Ascending aorta (tissue), 2 donors: ENCODE results near the gene CAST. TPM values are rescaled to one million over a fixed set of nuclear protein-coding genes. Genes with fewer than 3 reads are reported as not detected.

Source experiments
- DNase-seq, 2 donors: peaks; one replicate each; pipeline ENCODE4 v3.0.0-alpha.2; 2019; ENCODE audit warnings: low spot score in 2 of 2
- H3K27ac ChIP-seq, 2 donors: fragments of 200-600 bp; sonication (generic); one replicate each; pipeline ENCODE4 v1.5.1; 2016 to 2017; ENCODE audit warnings: mild to moderate bottlenecking in 1 of 2
- H3K27me3 ChIP-seq: fragments of 200-600 bp; sonication (generic); one replicate; pipeline ENCODE4 v1.5.1; 2017
- H3K36me3 ChIP-seq, 2 donors: fragments of 200-600 bp; sonication (generic); one replicate each; pipeline ENCODE4 v1.5.1; 2016
- H3K4me1 ChIP-seq, 2 donors: fragments of 200-600 bp; sonication (generic); one replicate each; pipeline ENCODE4 v1.5.1; 2016 to 2017; ENCODE audit warnings: mild to moderate bottlenecking in 1 of 2
- H3K4me3 ChIP-seq, 2 donors: fragments of 200-600 bp; sonication (generic); one replicate each; pipeline ENCODE4 v1.5.1; 2016 to 2017; ENCODE audit warnings: mild to moderate bottlenecking in 1 of 2
- H3K9me3 ChIP-seq, 2 donors: fragments of 200-600 bp; sonication (generic); one replicate each; pipeline ENCODE4 v1.5.1; 2016
- CTCF ChIP-seq, 3 experiments: fragments of 200-600 bp in 2 of 3; fragments of 450-650 bp in 1 of 3; sonication (generic) in 2 of 3; IDR thresholded peaks; one replicate each; pipeline ENCODE4 v1.5.1; 2016 to 2019; ENCODE audit warnings: antibody characterized with exemption in 3 of 3, mild to moderate bottlenecking in 1 of 3, moderate library complexity in 1 of 3
- intact Hi-C: fragments of 100-400 bp; cut with DNase I; formaldehyde crosslinking; loops from one replicate; pipeline ENCODE4 v1.15.1; 2023
- total RNA-seq: library from RNA; depleted of rRNA; stranded (reverse); fragments of >200 nt; gene quantifications from one replicate; pipeline ENCODE4 v1.1.0, GENCODE V29; 2016

CAST gene
- total RNA-seq, 1 donor from 2014 or later: 266 TPM

- H3K27ac ChIP-seq: no peak overlapping the region
- no peak for TF ChIP-seq CTCF (IDR thresholded peaks at IDR 0.05)
- no peaks in the 10 kb centered on the region for H3K9me3 ChIP-seq
- no peak for DNase-seq
- H3K4me3 ChIP-seq: no peak overlapping the region
- H3K36me3 ChIP-seq: no peaks in the 10 kb centered on the region
- peaks cover 5 to 6% of the 10 kb centered on the region in 2 donors for H3K4me1 ChIP-seq
- H3K27me3 ChIP-seq: no peaks in the 10 kb centered on the region
- intact Hi-C loops: loop anchor here (5.0 to 10.0 kb wide), 2 partner anchors 85 to 542 kb away; no protein-coding TSS in a partner anchor
Measured at GRCh38 chr5:96619946-96620345, 42.2 kb upstream of the CAST start.

GRCh38 chr5:96624596-96624995, 37.6 kb upstream of the CAST start:
- no peak for DNase-seq
- Histone ChIP-seq H3K4me3 (no peak overlapping the region), H3K9me3 (no peaks in the 10 kb centered on the region), H3K27ac (no peak overlapping the region), H3K36me3 (no peaks in the 10 kb centered on the region), H3K4me1 (no peaks in the 10 kb centered on the region), H3K27me3 (no peaks in the 10 kb centered on the region)
- intact Hi-C loops: no loop called here
- TF ChIP-seq CTCF (IDR thresholded peaks at IDR 0.05): no peak

- intact Hi-C loops: no loop called here
- Histone ChIP-seq H3K27me3 (no peaks in the 10 kb centered on the region), H3K27ac (no peak overlapping the region), H3K4me1 (no peaks in the 10 kb centered on the region), H3K9me3 (no peaks in the 10 kb centered on the region), H3K4me3 (no peak overlapping the region), H3K36me3 (no peaks in the 10 kb centered on the region)
- DNase-seq: no peak
- TF ChIP-seq CTCF (IDR thresholded peaks at IDR 0.05): no peak
Measured at GRCh38 chr5:96625365-96625764, 36.8 kb upstream of the CAST start.

- intact Hi-C loops: no loop called here
- no peaks in the 10 kb centered on the region for H3K4me1 ChIP-seq
- H3K9me3 ChIP-seq: no peaks in the 10 kb centered on the region
- no peak overlapping the region for H3K27ac ChIP-seq
- no peaks in the 10 kb centered on the region for H3K36me3 ChIP-seq
- no peak for TF ChIP-seq CTCF (IDR thresholded peaks at IDR 0.05)
- no peak for DNase-seq
- H3K4me3 ChIP-seq: no peak overlapping the region
- H3K27me3 ChIP-seq: no peaks in the 10 kb centered on the region
Measured at GRCh38 chr5:96626956-96627355, 35.2 kb upstream of the CAST start.

- intact Hi-C loops: no loop called here
- no peak for TF ChIP-seq CTCF (IDR thresholded peaks at IDR 0.05)
- H3K9me3 ChIP-seq: no peaks in the 10 kb centered on the region
- H3K36me3 ChIP-seq: no peaks in the 10 kb centered on the region
- no peak overlapping the region for H3K4me3 ChIP-seq
- H3K27ac ChIP-seq: no peak overlapping the region
- DNase-seq: no peak
- no peaks in the 10 kb centered on the region for H3K27me3 ChIP-seq
- H3K4me1 ChIP-seq: no peaks in the 10 kb centered on the region
Measured at GRCh38 chr5:96627792-96628398, 34.3 kb upstream of the CAST start.

GRCh38 chr5:96628406-96628805, 33.8 kb upstream of the CAST start:
- intact Hi-C loops: no loop called here
- Histone ChIP-seq H3K27ac (no peak overlapping the region), H3K36me3 (no peaks in the 10 kb centered on the region), H3K4me3 (no peak overlapping the region), H3K27me3 (no peaks in the 10 kb centered on the region), H3K9me3 (no peaks in the 10 kb centered on the region), H3K4me1 (no peaks in the 10 kb centered on the region)
- no peak for TF ChIP-seq CTCF (IDR thresholded peaks at IDR 0.05)
- no peak for DNase-seq
